ENCODE results near the gene ORC5.

ORC5 gene

GRCh38 chr7:104091242-104091641, 116.6 kb downstream of the ORC5 start:
- no peak for TF ChIP-seq POLR2A (IDR thresholded peaks at IDR 0.05; ENCODE audit: extremely low read depth, insufficient read length)
- TF ChIP-seq CTCF (IDR thresholded peaks at IDR 0.05; ENCODE audit: low read depth, low read length): no peak
- TF ChIP-seq MAX (IDR thresholded peaks at IDR 0.05; ENCODE audit: low read depth, low read length): no peak
- TF ChIP-seq MYC (IDR thresholded peaks at IDR 0.05; ENCODE audit: low read depth, low read length): no peak
- no peak for DNase-seq (ENCODE audit: low read depth)

GRCh38 chr7:104089612-104090011, 118.2 kb downstream of the ORC5 start:
- H3K4me3 ChIP-seq (ENCODE audit: low read depth, low read length): no peak overlapping the region
- DNase-seq (ENCODE audit: low read depth): no peak
- TF ChIP-seq MYC (IDR thresholded peaks at IDR 0.05; ENCODE audit: low read depth, low read length): no peak
- no peak for TF ChIP-seq POLR2A (IDR thresholded peaks at IDR 0.05; ENCODE audit: extremely low read depth, insufficient read length)
- TF ChIP-seq MAX (IDR thresholded peaks at IDR 0.05; ENCODE audit: low read depth, low read length): no peak
- no peak for TF ChIP-seq CTCF (IDR thresholded peaks at IDR 0.05; ENCODE audit: low read depth, low read length)

More at GRCh38 chr7:104091242-104091641, 116.6 kb downstream of the ORC5 start:
- H3K4me3 ChIP-seq (ENCODE audit: low read depth, low read length): no peak overlapping the region

- no peak for DNase-seq (ENCODE audit: low read depth)
- H3K4me3 ChIP-seq (ENCODE audit: low read depth, low read length): no peak overlapping the region
- TF ChIP-seq MAX (IDR thresholded peaks at IDR 0.05; ENCODE audit: low read depth, low read length): no peak
- TF ChIP-seq POLR2A (IDR thresholded peaks at IDR 0.05; ENCODE audit: extremely low read depth, insufficient read length): no peak
- TF ChIP-seq MYC (IDR thresholded peaks at IDR 0.05; ENCODE audit: low read depth, low read length): no peak
- TF ChIP-seq CTCF (IDR thresholded peaks at IDR 0.05; ENCODE audit: low read depth, low read length): no peak
These were observed 118.8 kb downstream of the ORC5 start for GRCh38 chr7:104089061-104089460.
